ENCODE results near the gene PHF2. TPM values are rescaled to one million over a fixed set of nuclear protein-coding genes. Genes with fewer than 3 reads are reported as not detected.

Gene PHF2
- total RNA-seq, 1 donor from 2014 or later: 27.4 TPM

- no peaks in the 10 kb centered on the region for H3K36me3 ChIP-seq
- no peak for DNase-seq
- H3K27ac ChIP-seq (replicated peaks): peak overlapping the region; percentile 79
- no peaks in the 10 kb centered on the region for H3K27me3 ChIP-seq (ENCODE audit: low read depth)
- H3K4me1 ChIP-seq: peaks cover 85% of the 10 kb centered on the region
- TF ChIP-seq CTCF (IDR thresholded peaks at IDR 0.05; ENCODE audit: borderline replicate concordance): no peak
- no peaks in the 10 kb centered on the region for H3K9me3 ChIP-seq (replicated peaks)
- intact Hi-C loops (cut with micrococcal nuclease): no loop called here
- no peak overlapping the region for H3K4me3 ChIP-seq
Observed at GRCh38 chr9:93598647-93599241, 22.4 kb downstream of the PHF2 start.

- no peak overlapping the region for H3K4me3 ChIP-seq
- peaks cover 83% of the 10 kb centered on the region for H3K4me1 ChIP-seq
- intact Hi-C loops (cut with micrococcal nuclease): no loop called here
- H3K27ac ChIP-seq (replicated peaks): peak overlapping the region; percentile 79
- no peak for DNase-seq
- no peaks in the 10 kb centered on the region for H3K36me3 ChIP-seq
- H3K27me3 ChIP-seq (ENCODE audit: low read depth): no peaks in the 10 kb centered on the region
- no peak for TF ChIP-seq CTCF (IDR thresholded peaks at IDR 0.05; ENCODE audit: borderline replicate concordance)
- no peaks in the 10 kb centered on the region for H3K9me3 ChIP-seq (replicated peaks)
Observed at GRCh38 chr9:93599571-93600403, 23.4 kb downstream of the PHF2 start.

GRCh38 chr9:93600504-93600903 is 24.1 kb downstream of the PHF2 start:
- TF ChIP-seq CTCF (IDR thresholded peaks at IDR 0.05; ENCODE audit: borderline replicate concordance): no peak
- H3K36me3 ChIP-seq: no peaks in the 10 kb centered on the region
- H3K4me1 ChIP-seq: peaks cover 76% of the 10 kb centered on the region
- H3K9me3 ChIP-seq (replicated peaks): no peaks in the 10 kb centered on the region
- no peaks in the 10 kb centered on the region for H3K27me3 ChIP-seq (ENCODE audit: low read depth)
- intact Hi-C loops (cut with micrococcal nuclease): no loop called here
- DNase-seq: no peak
- no peak overlapping the region for H3K27ac ChIP-seq (replicated peaks)
- H3K4me3 ChIP-seq: no peak overlapping the region

GRCh38 chr9:93601063-93601462 is 24.7 kb downstream of the PHF2 start:
- H3K27ac ChIP-seq (replicated peaks): no peak overlapping the region
- peaks cover 70% of the 10 kb centered on the region for H3K4me1 ChIP-seq
- H3K27me3 ChIP-seq (ENCODE audit: low read depth): no peaks in the 10 kb centered on the region
- no peak for TF ChIP-seq CTCF (IDR thresholded peaks at IDR 0.05; ENCODE audit: borderline replicate concordance)
- no peaks in the 10 kb centered on the region for H3K36me3 ChIP-seq
- H3K9me3 ChIP-seq (replicated peaks): no peaks in the 10 kb centered on the region
- H3K4me3 ChIP-seq: no peak overlapping the region
- no peak for DNase-seq
- intact Hi-C loops (cut with micrococcal nuclease): no loop called here

GRCh38 chr9:93601666-93602065 is 25.3 kb downstream of the PHF2 start:
- no peak for DNase-seq
- Histone ChIP-seq H3K4me1 (peaks cover 65% of the 10 kb centered on the region), H3K27ac (replicated peaks) (no peak overlapping the region), H3K36me3 (no peaks in the 10 kb centered on the region), H3K4me3 (no peak overlapping the region), H3K9me3 (replicated peaks) (no peaks in the 10 kb centered on the region), H3K27me3 (ENCODE audit: low read depth) (no peaks in the 10 kb centered on the region)
- intact Hi-C loops (cut with micrococcal nuclease): no loop called here
- no peak for TF ChIP-seq CTCF (IDR thresholded peaks at IDR 0.05; ENCODE audit: borderline replicate concordance)

Data from left ventricle myocardium inferior (tissue), 1 donor.